Measurements from ENCODE around the gene FBXO30.

GRCh38 chr6:145818796-145819195 is 4.2 kb upstream of the FBXO30 start:
- TF ChIP-seq HOXA7 (CRISPR knock-in tag; IDR thresholded peaks at IDR 0.05; ENCODE audit: borderline replicate concordance): no peak
- TF ChIP-seq MEIS1 (CRISPR knock-in tag; IDR thresholded peaks at IDR 0.05; ENCODE audit: borderline replicate concordance): no peak
- no peak for TF ChIP-seq ZNF211 (tag by site-specific recombination; IDR thresholded peaks at IDR 0.05; ENCODE audit: low read depth)
- no peak for TF ChIP-seq CTCF (tag by site-specific recombination; IDR thresholded peaks at IDR 0.05)
- TF ChIP-seq YY1 (tag by site-specific recombination; IDR thresholded peaks at IDR 0.05): no peak
- TF ChIP-seq IKZF3 (tag by site-specific recombination; IDR thresholded peaks at IDR 0.05): no peak
- no peak for TF ChIP-seq ZBTB11 (tag by site-specific recombination; conservative IDR thresholded peaks at IDR 0.05; ENCODE audit: low read depth)

Measured in HEK293 (cell line).